Trophoblast cell (in vitro differentiated cells and primary cell): ENCODE measurements around the gene ZNF860.
A peak's percentile ranks its signal among the peaks of the same experiment; 100 is the strongest.

ENCODE experiments used
- DNase-seq, 2 donors: peaks; one replicate each; pipeline ENCODE4 v3.0.0-alpha.2; 2016
- H2AFZ ChIP-seq: 2 replicates; pipeline ENCODE4 v1.6.1; 2013; ENCODE audit warnings: low read length, moderate library complexity, mild to moderate bottlenecking; ENCODE audit not compliant: insufficient read depth, poor library complexity
- H2AK5ac ChIP-seq: 2 replicates; pipeline ENCODE4 v1.6.1; 2013; ENCODE audit warnings: mild to moderate bottlenecking, low read length
- H2BK120ac ChIP-seq: 2 replicates; pipeline ENCODE4 v1.6.1; 2013; ENCODE audit warnings: low read length, mild to moderate bottlenecking, moderate library complexity; ENCODE audit not compliant: insufficient read depth, poor library complexity
- H2BK12ac ChIP-seq: 2 replicates; pipeline ENCODE4 v1.6.1; 2013; ENCODE audit warnings: mild to moderate bottlenecking, low read length, moderate library complexity
- H2BK5ac ChIP-seq: 2 replicates; pipeline ENCODE4 v1.6.1; 2013; ENCODE audit warnings: low read length, low read depth, moderate library complexity, mild to moderate bottlenecking; ENCODE audit not compliant: poor library complexity
- H3K14ac ChIP-seq: 2 replicates; pipeline ENCODE4 v1.6.1; 2013; ENCODE audit warnings: mild to moderate bottlenecking, low read length
- H3K18ac ChIP-seq: 2 replicates; pipeline ENCODE4 v1.6.1; 2013; ENCODE audit warnings: mild to moderate bottlenecking, low read length
- H3K23ac ChIP-seq: 2 replicates; pipeline ENCODE4 v1.6.1; 2013; ENCODE audit warnings: low read length
- H3K27ac ChIP-seq: 2 replicates; pipeline ENCODE4 v1.5.1; 2013; ENCODE audit warnings: low read depth, mild to moderate bottlenecking, inconsistent platforms, low read length, moderate library complexity
- H3K27me3 ChIP-seq: 2 replicates; pipeline ENCODE4 v1.6.1; 2013; ENCODE audit warnings: inconsistent platforms, mild to moderate bottlenecking, low read length, moderate library complexity; ENCODE audit not compliant: insufficient read depth
- H3K36me3 ChIP-seq, 2 experiments: 1 replicate in 1 of 2; 2 replicates in 1 of 2; pipeline ENCODE4 v1.6.1; 2013; ENCODE audit warnings: low read length in 2 of 2, mild to moderate bottlenecking in 2 of 2, moderate library complexity in 1 of 2; ENCODE audit not compliant: insufficient read depth in 2 of 2, control insufficient read depth in 1 of 2
- H3K4ac ChIP-seq: 2 replicates; pipeline ENCODE4 v1.6.1; 2013; ENCODE audit warnings: low read depth, mild to moderate bottlenecking, low read length, moderate library complexity
- H3K4me1 ChIP-seq, 2 experiments: 1 replicate in 1 of 2; 2 replicates in 1 of 2; pipeline ENCODE4 v1.6.1; 2013; ENCODE audit warnings: low read length in 2 of 2, mild to moderate bottlenecking in 2 of 2, moderate library complexity in 1 of 2; ENCODE audit not compliant: insufficient read depth in 2 of 2, control insufficient read depth in 1 of 2
- H3K4me2 ChIP-seq: 2 replicates; pipeline ENCODE4 v1.6.1; 2013; ENCODE audit warnings: inconsistent platforms, mild to moderate bottlenecking, low read length, moderate library complexity
- H3K4me3 ChIP-seq: 2 replicates; pipeline ENCODE4 v1.5.1; 2013; ENCODE audit warnings: mild to moderate bottlenecking, low read depth, low read length, inconsistent platforms
- H3K79me1 ChIP-seq: one replicate; pipeline ENCODE4 v1.6.1; 2013; ENCODE audit warnings: low read length
- H3K79me2 ChIP-seq: 2 replicates; pipeline ENCODE4 v1.6.1; 2013; ENCODE audit warnings: low read length, mild to moderate bottlenecking; ENCODE audit not compliant: control insufficient read depth, insufficient read depth, poor library complexity
- H3K9ac ChIP-seq: 2 replicates; pipeline ENCODE4 v1.6.1; 2013; ENCODE audit warnings: mild to moderate bottlenecking, low read length
- H3K9me3 ChIP-seq: 2 replicates; pipeline ENCODE4 v1.6.1; 2013; ENCODE audit warnings: low read depth, mild to moderate bottlenecking, control low read depth, inconsistent platforms, low read length; ENCODE audit not compliant: insufficient read depth
- H4K12ac ChIP-seq: 2 replicates; pipeline ENCODE4 v1.6.1; 2013; ENCODE audit warnings: low read depth, mild to moderate bottlenecking, low read length, moderate library complexity
- H4K8ac ChIP-seq: 2 replicates; pipeline ENCODE4 v1.6.1; 2013; ENCODE audit warnings: low read depth, mild to moderate bottlenecking, low read length, moderate library complexity
- H4K91ac ChIP-seq: one replicate; pipeline ENCODE4 v1.6.1; 2013; ENCODE audit warnings: low read depth, mild to moderate bottlenecking, low read length, moderate library complexity
- WGBS: extraction: QIAGEN DNeasy Blood & Tissue Kit; methylation state at CpG from one replicate; pipeline ENCODE4 v1.1.7; 2013; ENCODE audit warnings: missing lambda C conversion rate; ENCODE audit not compliant: insufficient read length, insufficient coverage; ENCODE audit errors: extremely low coverage; 5-methylcytosine and 5-hydroxymethylcytosine counted together

Gene ZNF860

DNA sequence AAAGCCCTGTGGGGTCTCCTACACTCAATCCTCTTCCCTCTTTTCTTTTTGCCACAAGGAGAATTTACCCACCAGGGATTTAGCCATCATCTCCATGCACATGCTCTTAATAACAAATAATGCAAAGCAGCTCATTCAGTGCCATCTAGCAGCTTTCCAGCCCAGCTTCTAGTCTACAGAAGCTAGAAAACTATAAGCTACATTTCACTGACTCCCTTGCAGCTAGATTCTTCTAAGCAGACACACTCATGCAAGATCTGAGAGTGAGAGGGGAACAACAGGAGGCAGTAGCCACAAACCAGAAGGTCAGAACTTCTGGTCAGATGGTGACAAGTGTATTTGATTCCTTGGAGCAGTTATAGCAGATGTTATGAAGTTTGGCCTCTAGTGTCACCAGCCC lies 26.0 kb upstream of the ZNF860 start:
- Histone ChIP-seq H3K23ac (no peak overlapping the region), H3K9me3 (peaks cover 3% of the 10 kb centered on the region), H3K4ac (no peak overlapping the region)

GRCh38 chr3:31957106-31957505 lies 24.4 kb upstream of the ZNF860 start:
- no peak overlapping the region for H2BK12ac ChIP-seq
- H3K27me3 ChIP-seq = no peaks in the 10 kb centered on the region
- peaks cover 5 to 11% of the 10 kb centered on the region in 2 experiments for H3K4me1 ChIP-seq
- no peak overlapping the region for H3K23ac ChIP-seq
- H3K18ac ChIP-seq = no peak overlapping the region
- H2AK5ac ChIP-seq = no peak overlapping the region
- peak overlapping the region; percentile 34 for H3K4ac ChIP-seq
- no peak overlapping the region for H3K14ac ChIP-seq
- WGBS = no CpG with 5 or more reads among the region's 3 CpGs
- H3K4me2 ChIP-seq = no peak overlapping the region
- no peak overlapping the region for H2BK5ac ChIP-seq
- H4K91ac ChIP-seq = no peak overlapping the region
- DNase-seq = no peak
- no peak overlapping the region for H4K8ac ChIP-seq
- H4K12ac ChIP-seq = no peak overlapping the region
- H3K36me3 ChIP-seq = peaks cover 0 to 2% of the 10 kb centered on the region in 2 experiments
- H2AFZ ChIP-seq = no peak overlapping the region
- no peak overlapping the region for H3K9ac ChIP-seq
- H3K9me3 ChIP-seq = peaks cover 2% of the 10 kb centered on the region
- peaks cover 6% of the 10 kb centered on the region for H3K79me1 ChIP-seq
- no peak overlapping the region for H3K27ac ChIP-seq
- no peak overlapping the region for H3K4me3 ChIP-seq
- no peak overlapping the region for H2BK120ac ChIP-seq
- no peaks in the 10 kb centered on the region for H3K79me2 ChIP-seq

More for the DNA sequence above, 26.0 kb upstream of the ZNF860 start:
- no peak overlapping the region for H2AFZ ChIP-seq
- no peak overlapping the region for H3K14ac ChIP-seq
- H3K18ac ChIP-seq = no peak overlapping the region
- no peak overlapping the region for H4K12ac ChIP-seq
- no peak overlapping the region for H3K9ac ChIP-seq
- H3K4me2 ChIP-seq = no peak overlapping the region
- no peak overlapping the region for H2AK5ac ChIP-seq
- H3K4me1 ChIP-seq = peaks cover 1 to 6% of the 10 kb centered on the region in 2 experiments
- H3K36me3 ChIP-seq = peaks cover 0 to 2% of the 10 kb centered on the region in 2 experiments
- no peaks in the 10 kb centered on the region for H3K79me2 ChIP-seq
- no peak overlapping the region for H2BK5ac ChIP-seq
- no peak overlapping the region for H4K91ac ChIP-seq
- H2BK120ac ChIP-seq = no peak overlapping the region
- no peak for DNase-seq
- no peaks in the 10 kb centered on the region for H3K27me3 ChIP-seq
- H4K8ac ChIP-seq = no peak overlapping the region
- H3K79me1 ChIP-seq = peaks cover 5% of the 10 kb centered on the region
- H3K4me3 ChIP-seq = no peak overlapping the region
- no peak overlapping the region for H2BK12ac ChIP-seq
- H3K27ac ChIP-seq = no peak overlapping the region

DNA sequence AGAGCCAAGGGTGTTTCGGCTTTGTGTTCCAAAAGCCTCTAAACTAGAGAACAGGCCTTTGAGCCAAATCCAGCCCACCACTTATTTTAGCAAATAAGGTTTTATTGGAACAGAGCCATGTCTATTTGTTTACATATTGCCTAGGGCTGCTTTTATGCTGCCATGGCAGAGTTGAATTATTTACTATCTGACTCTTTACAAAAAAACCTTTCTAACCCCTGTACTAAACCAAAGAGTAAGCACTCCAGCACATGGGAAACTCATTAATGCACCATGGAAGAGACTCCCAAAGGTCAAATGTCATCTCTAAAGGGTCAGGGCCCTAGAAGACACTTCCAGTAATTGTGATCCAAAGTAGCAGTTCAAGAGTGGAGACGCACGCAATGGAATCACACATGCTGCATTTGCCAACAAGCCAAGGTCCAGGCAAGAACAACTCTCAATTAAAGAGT lies 22.8 kb upstream of the ZNF860 start:
- Histone ChIP-seq H2BK12ac (no peak overlapping the region), H3K18ac (no peak overlapping the region), H4K91ac (no peak overlapping the region), H3K23ac (no peak overlapping the region), H3K27me3 (no peaks in the 10 kb centered on the region), H3K79me1 (peaks cover 6% of the 10 kb centered on the region), H3K4me2 (no peak overlapping the region), H3K36me3 (peaks cover 0 to 2% of the 10 kb centered on the region in 2 experiments), H2AFZ (no peak overlapping the region), H3K14ac (no peak overlapping the region), H3K9me3 (peaks cover 2% of the 10 kb centered on the region), H3K27ac (peak overlapping the region; percentile 32), H2BK5ac (no peak overlapping the region), H2AK5ac (no peak overlapping the region), H3K4me1 (peaks cover 5 to 11% of the 10 kb centered on the region in 2 experiments), H3K4ac (no peak overlapping the region), H4K8ac (no peak overlapping the region), H2BK120ac (no peak overlapping the region), H3K9ac (no peak overlapping the region), H3K79me2 (no peaks in the 10 kb centered on the region), H3K4me3 (no peak overlapping the region), H4K12ac (no peak overlapping the region)
- no CpG with 5 or more reads among the region's 3 CpGs for WGBS
- no peak for DNase-seq

DNA sequence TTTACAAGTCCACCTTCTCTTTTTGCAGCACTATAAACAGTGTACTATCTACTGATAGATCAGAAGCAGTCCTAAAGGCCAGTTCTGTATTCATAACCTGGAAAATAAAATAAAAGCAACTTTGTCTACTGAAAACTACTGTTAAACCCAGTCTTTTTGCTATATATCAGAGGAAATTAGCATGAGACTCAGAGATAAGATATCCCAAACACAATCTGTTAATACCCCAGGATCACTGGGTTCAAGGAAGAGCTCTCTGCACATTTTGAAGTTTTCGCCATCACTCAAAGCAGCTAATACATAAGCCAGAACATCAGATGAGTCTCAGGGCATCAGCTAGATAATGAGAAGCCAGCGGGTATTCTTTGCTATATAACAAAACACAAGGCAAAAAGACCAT lies 22.3 kb upstream of the ZNF860 start:
- peaks cover 6% of the 10 kb centered on the region for H3K79me1 ChIP-seq
- H4K91ac ChIP-seq = no peak overlapping the region
- no peak overlapping the region for H4K8ac ChIP-seq
- no peak overlapping the region for H3K4me2 ChIP-seq
- no peak overlapping the region for H2BK5ac ChIP-seq
- H3K4me3 ChIP-seq = no peak overlapping the region
- no peak overlapping the region for H3K18ac ChIP-seq
- H3K4ac ChIP-seq = no peak overlapping the region
- H3K23ac ChIP-seq = no peak overlapping the region
- H3K79me2 ChIP-seq = no peaks in the 10 kb centered on the region
- H3K27me3 ChIP-seq = no peaks in the 10 kb centered on the region
- H2AK5ac ChIP-seq = no peak overlapping the region
- peak overlapping the region; percentile 84 for H3K27ac ChIP-seq
- H3K4me1 ChIP-seq = peaks cover 5 to 11% of the 10 kb centered on the region in 2 experiments
- peaks cover 2% of the 10 kb centered on the region for H3K9me3 ChIP-seq
- no peak overlapping the region for H4K12ac ChIP-seq
- H2BK12ac ChIP-seq = no peak overlapping the region
- H3K14ac ChIP-seq = no peak overlapping the region
- no peak overlapping the region for H2BK120ac ChIP-seq
- H3K9ac ChIP-seq = no peak overlapping the region
- no peak overlapping the region for H2AFZ ChIP-seq
- H3K36me3 ChIP-seq = peaks cover 0 to 2% of the 10 kb centered on the region in 2 experiments
- DNase-seq = no peak
- WGBS = no CpG with 5 or more reads among the region's 2 CpGs
